22Rv1 (cell line): ENCODE results near the gene LRRC40.

Source experiments
- ZFX ChIP-seq: fragments of 450-650 bp; IDR thresholded peaks from 2 replicates; pipeline ENCODE4 v1.6.1; 2017; ENCODE audit warnings: antibody characterized with exemption, borderline replicate concordance
- TF ChIP-seq, protein P1 (sequence below): fragments of 450-650 bp; IDR thresholded peaks from 2 replicates; pipeline ENCODE4 v1.5.1; 2017; ENCODE audit warnings: mild to moderate bottlenecking

DNA sequence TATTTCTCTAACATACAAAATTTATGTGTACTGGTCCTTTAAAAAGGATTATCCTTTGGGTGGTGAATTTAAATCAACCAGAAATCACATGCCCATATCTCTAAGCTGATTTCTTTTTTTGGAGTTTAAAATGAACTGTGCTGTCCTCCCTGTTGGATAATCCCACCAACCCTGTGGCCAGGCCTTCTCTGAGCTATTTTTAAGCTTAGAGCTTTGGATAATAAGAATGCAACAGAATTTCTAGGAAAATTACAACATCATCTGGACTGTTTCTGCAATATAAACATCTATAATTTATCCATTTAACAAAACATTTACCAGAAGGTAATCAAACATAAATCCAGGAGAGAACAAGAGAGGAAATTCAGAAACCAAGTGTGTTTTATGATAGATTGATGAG is 88.3 kb downstream of the LRRC40 start:
- TF ChIP-seq, protein P1, sequence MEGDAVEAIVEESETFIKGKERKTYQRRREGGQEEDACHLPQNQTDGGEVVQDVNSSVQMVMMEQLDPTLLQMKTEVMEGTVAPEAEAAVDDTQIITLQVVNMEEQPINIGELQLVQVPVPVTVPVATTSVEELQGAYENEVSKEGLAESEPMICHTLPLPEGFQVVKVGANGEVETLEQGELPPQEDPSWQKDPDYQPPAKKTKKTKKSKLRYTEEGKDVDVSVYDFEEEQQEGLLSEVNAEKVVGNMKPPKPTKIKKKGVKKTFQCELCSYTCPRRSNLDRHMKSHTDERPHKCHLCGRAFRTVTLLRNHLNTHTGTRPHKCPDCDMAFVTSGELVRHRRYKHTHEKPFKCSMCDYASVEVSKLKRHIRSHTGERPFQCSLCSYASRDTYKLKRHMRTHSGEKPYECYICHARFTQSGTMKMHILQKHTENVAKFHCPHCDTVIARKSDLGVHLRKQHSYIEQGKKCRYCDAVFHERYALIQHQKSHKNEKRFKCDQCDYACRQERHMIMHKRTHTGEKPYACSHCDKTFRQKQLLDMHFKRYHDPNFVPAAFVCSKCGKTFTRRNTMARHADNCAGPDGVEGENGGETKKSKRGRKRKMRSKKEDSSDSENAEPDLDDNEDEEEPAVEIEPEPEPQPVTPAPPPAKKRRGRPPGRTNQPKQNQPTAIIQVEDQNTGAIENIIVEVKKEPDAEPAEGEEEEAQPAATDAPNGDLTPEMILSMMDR = no peak
- no peak for TF ChIP-seq ZFX
